HPDE6-E6E7 (cell line): ENCODE results near the gene INSM2.

Source experiments
- DNase-seq: peaks from one replicate; pipeline ENCODE4 v3.0.0; 2011; ENCODE audit warnings: missing footprints; ENCODE audit errors: extremely low spot score

Gene INSM2

GRCh38 chr14:35549551-35549950, 15.6 kb downstream of the INSM2 start:
- DNase-seq = no peak

- no peak for DNase-seq
Measured at GRCh38 chr14:35551081-35551480, 17.1 kb downstream of the INSM2 start.

GRCh38 chr14:35553808-35554207, 19.8 kb downstream of the INSM2 start:
- no peak for DNase-seq

- DNase-seq = no peak
Measured at GRCh38 chr14:35556548-35556947, 22.6 kb downstream of the INSM2 start.

GRCh38 chr14:35557221-35557747, 23.3 kb downstream of the INSM2 start:
- DNase-seq = no peak

GRCh38 chr14:35558680-35559079, 24.7 kb downstream of the INSM2 start:
- DNase-seq = no peak

GRCh38 chr14:35565871-35566464, 32.0 kb downstream of the INSM2 start:
- DNase-seq = no peak

GRCh38 chr14:35571598-35571997, 37.6 kb downstream of the INSM2 start:
- no peak for DNase-seq

- DNase-seq = no peak
Measured at GRCh38 chr14:35573911-35574310, 39.9 kb downstream of the INSM2 start.

- no peak for DNase-seq
Measured at GRCh38 chr14:35576260-35576659, 42.3 kb downstream of the INSM2 start.

- DNase-seq = no peak
Measured at GRCh38 chr14:35576856-35577255, 42.9 kb downstream of the INSM2 start.

GRCh38 chr14:35578135-35578534, 44.2 kb downstream of the INSM2 start:
- DNase-seq = no peak

GRCh38 chr14:35578639-35579038, 44.7 kb downstream of the INSM2 start:
- DNase-seq = no peak
